ENCODE measurements around the gene ATP8B1. TPM values are rescaled to one million over a fixed set of nuclear protein-coding genes. Genes with fewer than 3 reads are reported as not detected.

The ATP8B1 gene
- total RNA-seq, 2 experiments from 2014 or later = not detected

DNA sequence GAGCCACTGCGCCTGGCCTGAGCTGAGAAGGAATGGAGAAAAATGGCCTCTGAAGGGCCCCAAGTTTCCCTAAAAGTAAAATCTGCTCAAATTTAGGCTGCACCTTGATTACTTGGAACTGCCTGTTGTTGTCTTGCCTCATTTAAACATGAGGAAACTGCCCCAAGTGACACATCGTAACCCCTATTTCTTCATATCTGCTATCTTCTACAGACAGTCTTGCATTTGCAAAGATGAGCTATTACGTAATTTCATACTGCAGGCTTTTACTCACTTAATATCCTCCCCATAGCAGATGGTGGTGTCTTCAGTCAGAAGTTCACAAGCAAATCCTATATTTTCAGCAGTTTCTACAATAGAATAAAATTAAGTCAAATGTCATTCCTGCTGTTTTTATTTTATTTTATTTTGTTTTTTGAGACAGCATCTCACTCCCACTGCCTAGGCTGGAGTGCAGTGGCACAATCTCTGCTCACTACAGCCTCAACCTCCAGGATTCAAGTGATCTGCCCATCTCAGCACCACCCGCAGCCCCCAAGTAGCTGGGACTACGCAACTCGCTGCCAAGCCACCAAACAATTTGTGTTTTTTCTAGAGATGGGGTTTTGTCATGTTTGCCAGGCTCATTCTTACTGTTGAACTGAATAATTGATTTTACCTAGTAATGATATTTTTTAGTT lies 136.2 kb downstream of the ATP8B1 start:
- intact Hi-C loops (cut with DNase I, micrococcal nuclease) = no loop called here

DNA sequence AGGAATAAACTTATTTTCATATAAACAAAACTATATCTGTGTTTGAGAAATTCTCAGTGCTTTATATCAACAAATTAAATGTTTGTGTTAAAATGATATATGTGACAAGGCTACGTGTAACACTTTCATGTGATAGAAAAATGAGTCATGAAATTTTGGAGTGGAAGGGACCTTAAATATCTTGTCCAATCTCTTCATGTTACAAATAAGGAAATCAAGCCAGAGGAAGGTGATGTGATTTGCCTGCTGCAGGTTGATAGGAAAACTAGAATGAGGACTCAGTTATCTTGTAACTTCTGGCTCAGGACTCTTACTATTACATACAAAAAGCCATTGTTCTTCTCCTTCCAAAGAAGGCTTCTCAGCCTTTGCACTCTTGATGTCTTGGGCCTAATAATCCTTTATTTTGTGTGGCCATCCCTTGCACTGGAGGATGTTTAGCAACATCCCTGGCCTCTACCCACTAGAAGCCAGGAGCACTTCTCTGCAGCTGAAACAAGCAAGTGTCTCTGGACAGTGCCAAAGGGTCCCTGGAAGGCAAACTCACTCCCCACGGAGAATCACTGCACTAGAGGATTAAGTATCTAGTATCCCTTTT lies 138.4 kb downstream of the ATP8B1 start:
- Histone ChIP-seq H3K4me1 (ENCODE audit: insufficient read depth, low read length) (peaks cover 13% of the 10 kb centered on the region), H3K4me3 (ENCODE audit: low read length) (no peak overlapping the region), H3K27me3 (ENCODE audit: control insufficient read depth in 1 of 2, insufficient read depth in 2 of 2, low read length in 2 of 2) (no peaks in the 10 kb centered on the region), H3K36me3 (ENCODE audit: insufficient read depth, low read length) (no peaks in the 10 kb centered on the region), H3K9me3 (ENCODE audit: control insufficient read depth in 1 of 2, insufficient read depth in 1 of 2, low read length in 2 of 2) (no peaks in the 10 kb centered on the region), H3K27ac (ENCODE audit: low read depth in 1 of 2, low read length in 2 of 2) (no peak overlapping the region)
- DNase-seq = no peak
- H3K36me3 Mint-ChIP-seq (ENCODE audit: low read depth) = no peaks in the 10 kb centered on the region
- TF ChIP-seq, protein P1, sequence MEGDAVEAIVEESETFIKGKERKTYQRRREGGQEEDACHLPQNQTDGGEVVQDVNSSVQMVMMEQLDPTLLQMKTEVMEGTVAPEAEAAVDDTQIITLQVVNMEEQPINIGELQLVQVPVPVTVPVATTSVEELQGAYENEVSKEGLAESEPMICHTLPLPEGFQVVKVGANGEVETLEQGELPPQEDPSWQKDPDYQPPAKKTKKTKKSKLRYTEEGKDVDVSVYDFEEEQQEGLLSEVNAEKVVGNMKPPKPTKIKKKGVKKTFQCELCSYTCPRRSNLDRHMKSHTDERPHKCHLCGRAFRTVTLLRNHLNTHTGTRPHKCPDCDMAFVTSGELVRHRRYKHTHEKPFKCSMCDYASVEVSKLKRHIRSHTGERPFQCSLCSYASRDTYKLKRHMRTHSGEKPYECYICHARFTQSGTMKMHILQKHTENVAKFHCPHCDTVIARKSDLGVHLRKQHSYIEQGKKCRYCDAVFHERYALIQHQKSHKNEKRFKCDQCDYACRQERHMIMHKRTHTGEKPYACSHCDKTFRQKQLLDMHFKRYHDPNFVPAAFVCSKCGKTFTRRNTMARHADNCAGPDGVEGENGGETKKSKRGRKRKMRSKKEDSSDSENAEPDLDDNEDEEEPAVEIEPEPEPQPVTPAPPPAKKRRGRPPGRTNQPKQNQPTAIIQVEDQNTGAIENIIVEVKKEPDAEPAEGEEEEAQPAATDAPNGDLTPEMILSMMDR (IDR thresholded peaks at IDR 0.05) = no peak
- H3K4me1 Mint-ChIP-seq (ENCODE audit: low read depth) = peaks cover 36% of the 10 kb centered on the region
- intact Hi-C loops (cut with DNase I, micrococcal nuclease) = no loop called here
- ChIA-PET POLR2A (no interaction called here), CTCF (no interaction called here)
- ATAC-seq (ENCODE audit: poor library complexity) = no peak
- H3K27me3 Mint-ChIP-seq = no peaks in the 10 kb centered on the region
- no peaks in the 10 kb centered on the region for H3K9me3 Mint-ChIP-seq
- H3K27ac Mint-ChIP-seq = no peak overlapping the region
- no peak overlapping the region for H3K4me3 Mint-ChIP-seq

More for the DNA sequence above, 136.2 kb downstream of the ATP8B1 start:
- Histone ChIP-seq H3K36me3 (ENCODE audit: insufficient read depth, low read length) (no peaks in the 10 kb centered on the region), H3K27me3 (ENCODE audit: control insufficient read depth in 1 of 2, insufficient read depth in 2 of 2, low read length in 2 of 2) (no peaks in the 10 kb centered on the region), H3K4me3 (ENCODE audit: low read length) (no peak overlapping the region), H3K4me1 (ENCODE audit: insufficient read depth, low read length) (peaks cover 11% of the 10 kb centered on the region), H3K27ac (ENCODE audit: low read depth in 1 of 2, low read length in 2 of 2) (no peak overlapping the region), H3K9me3 (ENCODE audit: control insufficient read depth in 1 of 2, insufficient read depth in 1 of 2, low read length in 2 of 2) (no peaks in the 10 kb centered on the region)
- peaks cover 36% of the 10 kb centered on the region for H3K4me1 Mint-ChIP-seq (ENCODE audit: low read depth)
- TF ChIP-seq, protein P1 (IDR thresholded peaks at IDR 0.05) = no peak
- H3K27ac Mint-ChIP-seq = no peak overlapping the region
- no peak overlapping the region for H3K4me3 Mint-ChIP-seq
- ATAC-seq (ENCODE audit: poor library complexity) (no peak), DNase-seq (peak in 3 of 14 experiments; percentile 8 to 50 (median 41))
- H3K27me3 Mint-ChIP-seq = no peaks in the 10 kb centered on the region
- POLR2A ChIA-PET = no interaction called here
- H3K36me3 Mint-ChIP-seq (ENCODE audit: low read depth) = peaks cover 6% of the 10 kb centered on the region
- CTCF ChIA-PET = no interaction called here
- no peaks in the 10 kb centered on the region for H3K9me3 Mint-ChIP-seq

DNA sequence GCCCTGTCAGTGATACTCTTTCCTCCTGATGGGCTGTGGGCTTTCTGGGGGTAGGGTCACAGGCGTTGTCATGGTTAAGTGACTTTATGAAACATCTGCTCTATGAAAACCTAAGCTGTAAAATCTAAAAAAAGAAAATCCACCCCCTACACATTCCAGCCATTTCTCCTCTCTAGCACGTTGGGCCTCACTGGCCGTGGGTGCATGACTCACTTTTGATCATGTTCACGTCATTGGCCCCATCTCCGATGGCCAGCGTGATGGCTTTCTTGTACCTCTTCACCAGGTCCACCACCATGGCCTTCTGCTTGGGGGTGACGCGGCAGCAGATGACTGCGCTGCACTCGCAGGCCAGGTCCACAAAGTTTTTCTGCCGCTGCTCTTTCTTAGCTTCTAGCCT lies 142.2 kb downstream of the ATP8B1 start:
- ChIA-PET CTCF (no interaction called here), POLR2A (no interaction called here)
- Histone ChIP-seq H3K27ac (ENCODE audit: low read depth in 1 of 2, low read length in 2 of 2) (no peak overlapping the region), H3K27me3 (ENCODE audit: control insufficient read depth in 1 of 2, insufficient read depth in 2 of 2, low read length in 2 of 2) (no peaks in the 10 kb centered on the region), H3K36me3 (ENCODE audit: insufficient read depth, low read length) (no peaks in the 10 kb centered on the region), H3K4me1 (ENCODE audit: insufficient read depth, low read length) (peaks cover 13% of the 10 kb centered on the region), H3K9me3 (ENCODE audit: control insufficient read depth in 1 of 2, insufficient read depth in 1 of 2, low read length in 2 of 2) (peaks cover 0 to 3% of the 10 kb centered on the region in 2 experiments), H3K4me3 (ENCODE audit: low read length) (no peak overlapping the region)
- Mint-ChIP-seq H3K4me1 (ENCODE audit: low read depth) (peaks cover 37% of the 10 kb centered on the region), H3K36me3 (ENCODE audit: low read depth) (peaks cover 10% of the 10 kb centered on the region), H3K27ac (no peak overlapping the region), H3K9me3 (no peaks in the 10 kb centered on the region), H3K4me3 (no peak overlapping the region), H3K27me3 (no peaks in the 10 kb centered on the region)
- DNase-seq (no peak), ATAC-seq (ENCODE audit: poor library complexity) (no peak)
- intact Hi-C loops (cut with DNase I, micrococcal nuclease) = no loop called here
- TF ChIP-seq, protein P1 (IDR thresholded peaks at IDR 0.05) = no peak
